ENCODE results near the gene MMP19. TPM values are rescaled to one million over a fixed set of nuclear protein-coding genes. Genes with fewer than 3 reads are reported as not detected.

The MMP19 gene
- total and polyA plus RNA-seq, 2 donors (not counting 1 experiment from before 2014, with no cell fraction given), result 0.42 TPM; not detected in 1

DNA sequence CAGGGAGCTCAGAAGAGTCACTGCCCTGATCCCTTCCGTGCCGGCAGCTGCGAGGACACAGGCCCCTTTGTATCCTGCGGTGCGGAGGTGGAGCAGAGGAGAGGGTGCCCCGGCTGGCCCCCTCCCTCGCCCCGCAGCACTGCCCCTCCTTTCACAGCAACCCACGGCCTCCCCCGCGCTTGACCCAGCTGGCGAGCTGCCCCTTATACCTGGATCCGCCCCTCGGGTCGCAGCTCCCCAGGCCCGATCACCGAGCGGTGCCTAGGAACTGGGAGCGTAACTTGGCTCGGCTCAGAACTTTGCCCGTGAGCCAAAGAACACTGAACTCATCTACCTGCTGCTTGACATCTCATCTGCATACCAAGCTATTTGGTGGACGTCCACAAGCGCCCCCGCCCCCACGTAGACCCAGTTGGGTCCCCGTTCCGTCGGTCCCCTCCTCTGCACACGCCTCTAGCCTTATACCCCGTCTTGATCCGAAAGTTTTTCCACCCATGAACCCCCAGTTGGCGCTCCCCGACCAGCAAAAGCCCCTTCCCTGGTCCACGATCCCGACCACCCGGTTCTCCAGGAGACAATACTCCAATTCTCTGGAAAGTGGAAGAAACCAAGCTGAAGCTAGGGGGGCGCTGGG is 12.7 kb downstream of the MMP19 start:
- WGBS (ENCODE audit: insufficient coverage), result 0% methylated on average over 37 of the region's 37 CpGs
- H3K9ac ChIP-seq (ENCODE audit: low read length), result peak overlapping the region; percentile 77
- ChIA-PET CTCF (interaction anchor here (0.5 to 3.8 kb wide), 11 partner anchors 12 to 373 kb away, joined by 3 to 39 read pairs (median 4); partner anchors contain the start of genes DGKA, ORMDL2, RAB5B and SARNP), POLR2A (interaction anchor here (0.6 to 3.0 kb wide), 9 partner anchors 11 to 918 kb away, joined by 3 to 53 read pairs (median 3); partner anchors contain the start of genes CD63, ORMDL2, PYM1 and SARNP)
- intact Hi-C loops (cut with micrococcal nuclease), result loop anchor here (1.0 to 5.0 kb wide), 6 partner anchors 13 to 287 kb away; partner anchors contain the start of genes PYM1, RPL41, SARNP and ZC3H10
- H3K4me2 ChIP-seq (replicated peaks; ENCODE audit: low read depth, low read length, poor library complexity, severe bottlenecking), result peak overlapping the region; percentile 89
- peak overlapping the region; percentile 68 to 96 (median 84) for H3K4me3 ChIP-seq (ENCODE audit: control extremely low read depth in 1 of 5, extremely low read depth in 1 of 5, insufficient read depth in 1 of 5, low read depth in 2 of 5, low read length in 4 of 5)
- peak; percentile 65 for DNase-seq
- H3K27ac ChIP-seq (ENCODE audit: low read length in 2 of 2), result peak overlapping the region; percentile 57 to 60
- Mint-ChIP-seq H3K9me3 (ENCODE audit: insufficient read depth) (no peaks in the 10 kb centered on the region), H3K4me1 (peaks cover 48% of the 10 kb centered on the region), H3K27ac (peak overlapping the region; percentile 97), H3K27me3 (no peaks in the 10 kb centered on the region), H3K4me3 (peak overlapping the region; percentile 99)
- peak; percentile 4 for ATAC-seq (ENCODE audit: low read depth)
- no peaks in the 10 kb centered on the region for H3K27me3 ChIP-seq (replicated peaks in 1 of 4; ENCODE audit: control extremely low read depth in 1 of 4, control insufficient read depth in 3 of 4, insufficient read depth in 4 of 4, low read length in 3 of 4)
- no peaks in the 10 kb centered on the region for H4K20me1 ChIP-seq (ENCODE audit: control insufficient read depth, insufficient read depth, low read length, poor library complexity, severe bottlenecking)
- peaks cover 36 to 49% of the 10 kb centered on the region in 2 donors for H3K4me1 ChIP-seq (ENCODE audit: control insufficient read depth in 2 of 2, insufficient read depth in 2 of 2, low read length in 2 of 2)
- peaks cover 0 to 4% of the 10 kb centered on the region in 2 experiments for H3K36me3 ChIP-seq (replicated peaks in 1 of 2; ENCODE audit: control extremely low read depth in 1 of 2, control insufficient read depth in 1 of 2, extremely low read depth in 1 of 2, insufficient read depth in 2 of 2, low read length in 1 of 2)
- TF ChIP-seq EZH2 (IDR thresholded peaks at IDR 0.05; ENCODE audit: borderline replicate concordance, insufficient read depth, low read depth, low read length, poor library complexity, severe bottlenecking) (no peak), CTCF (IDR thresholded peaks at IDR 0.05) (no peak)
- H3K9me3 ChIP-seq (ENCODE audit: control extremely low read depth in 1 of 3, control insufficient read depth in 2 of 3, insufficient read depth in 1 of 3, low read length in 2 of 3), result no peaks in the 10 kb centered on the region
- peaks cover 38% of the 10 kb centered on the region for H3K79me2 ChIP-seq (ENCODE audit: control insufficient read depth, insufficient read depth, low read length)
- H2AFZ ChIP-seq (ENCODE audit: insufficient read depth, low read depth, low read length, poor library complexity, severe bottlenecking), result peak overlapping the region; percentile 84

DNA sequence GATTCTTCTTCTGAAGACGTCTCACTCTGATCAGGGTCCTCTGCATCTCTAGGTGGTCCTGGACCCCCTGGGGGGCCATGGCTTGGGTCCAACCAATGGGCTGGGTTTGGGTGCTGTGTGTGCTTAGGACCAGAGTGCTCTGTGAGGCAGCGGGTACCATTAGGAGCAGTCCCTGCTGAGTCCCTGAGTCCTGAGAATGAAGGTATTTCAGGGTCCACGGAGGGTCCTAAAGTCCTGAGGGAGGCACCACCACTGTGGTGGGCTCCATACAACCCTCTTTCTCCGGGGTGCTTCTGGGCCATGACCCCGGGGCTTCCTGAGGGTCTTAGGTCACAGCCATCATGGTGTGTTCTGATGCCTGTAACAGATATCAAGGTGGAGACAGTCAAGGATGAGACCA is 14.4 kb downstream of the MMP19 start:
- Histone ChIP-seq H3K4me1 (ENCODE audit: control insufficient read depth in 2 of 2, insufficient read depth in 2 of 2, low read length in 2 of 2) (peaks cover 36 to 52% of the 10 kb centered on the region in 2 donors), H4K20me1 (ENCODE audit: control insufficient read depth, insufficient read depth, low read length, poor library complexity, severe bottlenecking) (no peaks in the 10 kb centered on the region), H2AFZ (ENCODE audit: insufficient read depth, low read depth, low read length, poor library complexity, severe bottlenecking) (peak overlapping the region; percentile 81), H3K4me3 (ENCODE audit: control extremely low read depth in 1 of 5, extremely low read depth in 1 of 5, insufficient read depth in 1 of 5, low read depth in 2 of 5, low read length in 4 of 5) (peak overlapping the region in 3 of 5 experiments; percentile 68 to 84 (median 76)), H3K36me3 (replicated peaks in 1 of 2; ENCODE audit: control extremely low read depth in 1 of 2, control insufficient read depth in 1 of 2, extremely low read depth in 1 of 2, insufficient read depth in 2 of 2, low read length in 1 of 2) (peaks cover 0 to 7% of the 10 kb centered on the region in 2 experiments), H3K79me2 (ENCODE audit: control insufficient read depth, insufficient read depth, low read length) (peaks cover 38% of the 10 kb centered on the region), H3K9me3 (ENCODE audit: control extremely low read depth in 1 of 3, control insufficient read depth in 2 of 3, insufficient read depth in 1 of 3, low read length in 2 of 3) (no peaks in the 10 kb centered on the region), H3K4me2 (replicated peaks; ENCODE audit: low read depth, low read length, poor library complexity, severe bottlenecking) (peak overlapping the region; percentile 89), H3K9ac (ENCODE audit: low read length) (peak overlapping the region; percentile 77), H3K27ac (ENCODE audit: low read length in 2 of 2) (peak overlapping the region; percentile 57 to 83), H3K27me3 (replicated peaks in 1 of 4; ENCODE audit: control extremely low read depth in 1 of 4, control insufficient read depth in 3 of 4, insufficient read depth in 4 of 4, low read length in 3 of 4) (no peaks in the 10 kb centered on the region)
- peak overlapping the region; percentile 86 for H3K27ac Mint-ChIP-seq
- ChIA-PET POLR2A (interaction anchor here (3.0 kb wide), 1 partner anchor 9 kb away, joined by 53 read pairs; the partner anchor contains the start of genes ORMDL2 and SARNP), CTCF (interaction anchor here (1.4 to 3.8 kb wide), 2 partner anchors 10 to 100 kb away, joined by 6 to 39 read pairs; partner anchors contain the start of genes ORMDL2 and SARNP)
- TF ChIP-seq EZH2 (IDR thresholded peaks at IDR 0.05; ENCODE audit: borderline replicate concordance, insufficient read depth, low read depth, low read length, poor library complexity, severe bottlenecking), result no peak
- TF ChIP-seq CTCF (IDR thresholded peaks at IDR 0.05), result no peak
- peaks cover 53% of the 10 kb centered on the region for H3K4me1 Mint-ChIP-seq
- H3K4me3 Mint-ChIP-seq, result peak overlapping the region; percentile 99
- intact Hi-C loops (cut with micrococcal nuclease), result loop anchor here (5.0 kb wide), 1 partner anchor 289 kb away; the partner anchor contains the start of genes RPL41 and ZC3H10
- no peaks in the 10 kb centered on the region for H3K27me3 Mint-ChIP-seq
- 100% methylated on average over 2 of the region's 5 CpGs for WGBS (ENCODE audit: insufficient coverage)
- H3K9me3 Mint-ChIP-seq (ENCODE audit: insufficient read depth), result no peaks in the 10 kb centered on the region
- DNase-seq, result peak; percentile 18
- ATAC-seq (ENCODE audit: low read depth), result no peak
